GM11168 (cell line): ENCODE data around the gene TCEANC2.
"Not testable (repeated sequence)": the region's sequence is repeated elsewhere in the genome, so short reads cannot be mapped to it uniquely, and the experiment has no call there.

Experiments used
- in situ Hi-C: fragments of 300-500 bp; cut with MboI; formaldehyde crosslinking; loops from one replicate; pipeline ENCODE4 v1.12.0; 2022; ENCODE audit warnings: low sequenced_read_pairs; ENCODE audit not compliant: unreplicated experiment

TCEANC2 gene

DNA sequence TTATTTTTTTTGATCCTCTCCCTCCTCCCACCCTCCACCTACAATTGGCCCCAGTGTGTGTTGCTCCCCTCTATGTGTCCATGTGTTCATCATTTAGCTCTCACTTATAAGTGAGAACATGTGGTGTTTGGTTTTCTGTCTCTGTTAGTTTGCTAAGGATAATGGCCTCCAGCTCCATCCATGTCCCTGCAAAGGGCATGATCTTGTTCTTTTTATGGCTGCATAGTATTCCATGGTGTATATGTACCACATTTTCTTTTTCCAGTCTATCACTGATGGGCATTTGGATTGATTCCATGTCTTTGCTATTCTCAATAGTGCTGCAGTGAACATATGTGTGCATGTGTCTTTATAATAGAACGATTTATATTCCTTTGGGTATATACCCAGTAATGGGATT, 28.6 kb upstream of the TCEANC2 start:
- in situ Hi-C loops = not testable (repeated sequence)

DNA sequence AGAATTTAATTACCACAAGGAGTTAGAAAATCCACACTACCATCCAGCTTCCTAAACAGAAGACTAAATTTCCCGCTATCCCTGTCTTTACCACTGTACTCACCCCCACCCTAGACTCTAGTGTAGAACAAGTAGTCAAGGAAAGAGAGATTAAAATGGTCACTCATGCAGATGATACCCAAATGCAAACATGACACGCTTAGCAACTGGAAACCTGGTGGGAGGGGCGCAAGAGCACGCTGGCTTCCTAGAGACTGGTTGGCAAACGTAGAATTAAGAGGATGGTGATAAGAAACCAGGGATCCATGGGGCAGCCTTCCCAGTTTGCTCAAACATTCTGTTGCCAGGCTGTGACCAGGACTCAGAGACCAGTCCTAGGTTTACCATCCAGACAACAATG, 25.6 kb upstream of the TCEANC2 start:
- in situ Hi-C loops = no loop called here

DNA sequence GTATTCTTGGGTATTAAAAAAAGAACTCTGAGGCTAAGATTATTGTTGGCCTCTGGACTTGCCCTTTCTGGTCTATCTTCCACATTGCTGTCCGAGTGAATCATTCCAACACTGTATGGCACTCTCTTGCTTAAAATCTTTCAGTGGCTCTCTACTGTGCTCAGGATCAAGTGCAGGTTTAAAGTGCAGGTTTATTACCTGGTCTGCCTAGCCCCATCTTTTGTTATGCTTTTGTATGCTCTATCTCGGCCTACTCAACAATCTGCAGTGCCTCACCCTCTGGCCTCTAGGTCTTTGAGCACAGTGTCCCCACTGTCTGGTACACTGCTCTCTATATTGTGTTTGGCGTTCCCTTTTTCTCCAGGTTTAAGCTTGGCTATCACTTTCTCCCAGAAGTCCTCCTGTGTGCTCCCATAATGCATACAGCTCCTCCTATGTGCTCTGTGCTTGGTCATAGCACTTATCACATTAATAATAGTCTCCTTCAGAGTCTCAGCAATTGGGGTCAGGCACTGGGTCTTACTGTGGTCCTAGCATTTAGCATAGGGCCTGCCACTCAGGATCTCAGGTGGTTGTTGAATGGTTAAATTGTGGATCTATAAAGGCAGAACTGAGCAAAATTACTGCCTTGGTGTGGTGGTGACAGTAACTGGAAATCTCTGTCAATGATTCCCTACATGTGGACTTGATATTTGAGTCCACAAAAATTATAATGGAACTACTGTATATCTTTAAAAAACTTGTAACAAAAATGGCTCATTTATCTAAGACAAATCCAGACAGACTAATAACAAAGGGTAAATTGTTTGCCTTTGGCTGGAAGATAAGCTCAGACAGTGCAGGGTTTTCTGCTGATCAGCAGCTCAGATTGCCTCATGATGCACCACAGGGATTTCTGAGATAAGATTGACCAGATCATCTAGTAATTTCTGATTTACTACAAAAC, 24.8 kb upstream of the TCEANC2 start:
- in situ Hi-C loops = no loop called here

DNA sequence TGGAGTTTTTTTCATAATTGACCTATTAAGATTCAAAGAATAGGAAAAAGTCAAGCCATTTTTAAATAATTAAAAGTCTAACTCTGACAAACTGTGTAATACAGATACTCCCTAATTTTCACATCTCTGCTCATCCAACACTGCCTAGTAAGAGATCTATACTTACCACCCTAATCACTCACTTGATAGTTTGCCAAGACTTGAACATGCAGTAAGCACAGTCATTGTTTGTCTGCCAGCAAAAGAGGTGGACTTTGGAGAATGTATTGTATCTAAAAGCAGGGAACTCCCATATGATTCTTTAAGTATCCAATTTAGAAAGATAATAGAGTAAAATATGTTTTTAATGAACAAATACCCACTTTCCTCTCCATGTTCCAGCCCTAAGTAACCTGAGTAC, 15.9 kb upstream of the TCEANC2 start:
- in situ Hi-C loops = no loop called here

DNA sequence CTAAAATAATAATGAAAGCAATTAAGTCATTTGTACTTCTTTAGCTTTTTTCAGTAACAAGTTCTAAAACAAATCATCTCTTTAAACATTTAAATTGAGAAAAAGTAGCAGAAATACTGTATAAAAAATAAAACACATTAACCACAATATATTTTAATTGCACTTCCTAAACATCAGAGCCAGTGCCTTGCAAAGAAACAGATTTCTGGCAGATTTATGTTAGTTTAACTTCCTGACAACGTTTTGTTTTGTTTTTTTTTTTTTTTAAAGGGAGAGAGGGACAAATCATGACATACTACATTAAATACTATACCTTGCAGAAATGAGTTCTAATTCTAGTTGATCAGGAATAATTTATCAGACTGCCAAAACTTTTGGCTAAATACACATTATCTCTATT, 11.6 kb upstream of the TCEANC2 start:
- in situ Hi-C loops = no loop called here

DNA sequence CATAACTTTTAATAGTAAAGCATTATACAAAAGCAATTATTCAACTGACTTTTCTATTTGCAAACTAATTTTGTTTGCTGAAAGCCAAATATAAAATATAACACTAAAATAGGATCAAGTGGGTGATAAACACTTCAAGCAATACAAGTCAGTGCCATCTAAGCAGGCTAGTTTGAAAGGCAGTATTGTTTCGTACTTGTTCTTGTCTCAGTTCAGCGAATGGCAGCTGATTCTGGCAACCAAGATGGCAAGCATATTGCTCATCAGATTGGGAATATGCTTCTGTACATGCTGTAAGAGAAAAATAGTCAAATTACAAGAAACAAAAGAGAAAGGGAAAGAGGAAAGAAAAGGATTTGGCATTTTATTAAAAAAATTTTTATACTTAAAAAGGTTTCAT, 7.9 kb upstream of the TCEANC2 start:
- in situ Hi-C loops = no loop called here

DNA sequence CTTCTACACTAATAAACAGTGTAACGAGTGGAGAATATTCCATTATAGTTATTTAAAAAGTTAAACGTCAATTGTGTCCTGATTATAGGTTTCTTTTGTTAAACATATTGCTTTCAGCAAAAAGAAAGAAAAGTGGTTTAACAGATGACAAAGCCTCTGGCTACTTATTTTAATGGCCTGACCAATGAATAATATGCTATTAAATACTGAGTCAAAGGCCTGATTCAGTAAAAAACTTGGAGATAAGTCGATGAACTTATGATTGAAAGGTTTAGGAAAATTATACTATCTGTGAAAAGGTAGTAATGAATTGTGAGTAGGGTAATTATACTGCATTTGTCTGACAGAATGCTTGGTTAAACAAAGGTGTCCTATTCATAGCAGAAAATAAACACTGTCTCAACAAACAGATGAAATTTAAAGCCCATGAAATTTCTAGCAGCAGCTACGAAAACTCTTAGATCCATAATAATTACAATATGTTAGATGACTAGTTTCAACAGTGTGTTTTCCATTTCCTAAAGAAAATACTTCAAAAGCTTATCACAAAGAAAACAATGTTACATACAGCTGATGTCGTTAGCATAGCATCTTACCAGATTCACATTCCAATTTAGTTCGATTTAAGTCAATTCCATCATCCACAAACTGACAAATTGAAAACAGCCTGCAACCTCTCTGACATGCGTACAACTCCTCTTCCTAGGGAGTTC, 6.6 kb upstream of the TCEANC2 start:
- in situ Hi-C loops = no loop called here

DNA sequence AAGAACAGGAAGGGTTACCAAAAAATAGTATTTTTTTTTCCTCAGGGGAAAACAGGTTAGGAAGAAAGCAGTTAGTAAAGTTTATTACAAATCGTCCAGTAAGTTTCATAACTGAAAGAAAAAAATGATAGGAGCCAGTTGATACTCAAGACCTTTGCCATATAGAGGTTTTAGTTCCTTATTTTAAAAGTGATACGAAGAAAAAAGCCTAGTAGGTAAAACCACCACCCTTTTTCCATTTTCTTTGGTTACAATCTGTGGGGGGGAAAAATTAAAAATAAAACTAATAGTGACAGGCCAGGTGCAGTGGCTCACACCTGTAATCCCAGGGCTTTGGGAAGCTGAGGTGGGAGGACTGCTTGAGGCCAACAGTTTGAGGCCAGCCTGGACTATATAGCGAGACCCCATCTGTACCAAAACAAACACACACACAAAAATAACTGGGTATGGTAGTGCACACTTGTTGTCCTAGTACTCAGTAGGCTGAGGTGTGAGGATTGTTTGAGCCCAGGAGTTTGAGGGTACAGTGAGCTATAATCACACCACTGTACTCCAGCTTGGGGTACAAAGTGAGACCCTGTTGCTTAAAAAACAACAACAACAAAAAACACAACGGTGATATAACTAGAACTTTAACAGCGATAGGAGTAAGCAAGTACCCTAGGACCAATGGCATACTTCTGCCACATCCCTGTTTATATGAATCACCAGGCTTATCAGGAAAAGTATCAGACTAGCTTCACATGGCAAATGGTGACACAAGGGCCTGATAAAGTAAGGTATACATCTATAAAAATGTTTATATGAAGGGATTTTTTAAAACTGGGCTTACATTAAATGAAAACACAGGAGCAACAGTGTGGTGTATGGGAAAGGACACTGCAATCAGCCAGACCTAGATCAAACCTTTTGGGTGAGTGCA, 5.8 kb upstream of the TCEANC2 start:
- in situ Hi-C loops = no loop called here

DNA sequence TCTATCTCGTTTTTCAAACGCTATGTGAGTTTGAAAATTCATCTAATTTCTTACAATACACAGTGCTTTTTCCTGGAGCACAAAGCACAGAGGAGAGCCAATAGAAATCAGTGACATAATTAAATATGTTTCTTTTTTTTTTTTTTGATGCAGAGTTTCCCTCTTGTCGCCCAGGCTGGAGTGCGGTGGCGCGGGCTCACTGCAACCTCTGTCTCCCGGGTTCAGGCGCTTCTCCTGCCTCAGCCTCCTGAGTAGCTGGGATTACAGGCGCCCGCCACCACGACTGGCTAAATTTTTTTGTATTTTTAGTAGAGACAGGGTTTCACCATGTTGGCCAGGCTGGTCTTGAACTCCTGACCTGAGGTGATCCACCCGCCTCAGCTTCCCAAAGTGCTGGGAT, 3.0 kb upstream of the TCEANC2 start:
- in situ Hi-C loops = not testable (repeated sequence)

DNA sequence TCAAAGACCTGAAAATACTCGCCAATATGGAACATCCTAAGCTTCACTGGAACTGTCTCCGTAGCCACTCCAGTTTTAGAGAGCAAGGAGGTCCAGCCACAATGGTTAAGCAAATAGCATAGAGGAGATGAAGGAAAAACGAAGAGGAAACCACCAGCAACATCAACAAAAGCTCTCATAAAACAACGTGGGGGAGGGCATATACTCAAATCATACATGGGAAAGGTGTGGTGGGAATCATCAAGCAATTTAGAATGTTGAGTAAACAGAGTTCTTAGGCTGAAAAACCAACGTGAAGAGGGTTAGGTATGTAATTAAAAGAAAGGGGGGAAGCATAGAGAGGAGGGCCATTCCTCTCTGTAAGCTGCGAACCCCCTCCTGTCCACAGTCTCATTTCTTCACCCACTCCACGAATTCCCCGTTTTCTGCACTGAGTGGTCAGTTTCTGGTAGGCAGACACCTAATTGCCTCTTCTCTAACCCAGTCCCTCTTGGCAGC, 1.4 kb upstream of the TCEANC2 start:
- in situ Hi-C loops = no loop called here

DNA sequence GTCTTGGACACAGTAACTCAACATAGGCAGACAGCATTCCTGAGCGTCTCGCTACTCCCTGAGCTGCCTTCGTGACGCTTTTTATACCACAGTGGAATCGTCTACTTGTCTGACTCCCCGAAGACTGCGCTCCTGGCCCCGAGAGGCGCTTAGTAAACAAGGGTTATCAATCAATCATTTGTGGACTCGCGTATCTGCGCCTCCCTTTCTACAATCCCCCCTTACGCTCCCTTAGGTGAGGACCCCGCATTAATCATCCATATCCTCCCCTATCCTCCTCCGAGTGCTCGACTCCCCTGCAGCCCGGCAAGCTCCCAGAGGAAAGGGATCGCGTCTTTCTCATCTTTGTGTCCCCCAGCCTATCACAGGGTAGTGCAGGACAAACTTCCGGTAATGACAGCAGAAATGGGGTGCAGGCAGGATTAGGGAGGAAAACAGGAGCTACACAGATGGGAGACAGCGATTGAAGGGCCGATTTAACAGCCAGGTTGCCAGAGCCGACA, 926 bp upstream of the TCEANC2 start:
- in situ Hi-C loops = no loop called here

DNA sequence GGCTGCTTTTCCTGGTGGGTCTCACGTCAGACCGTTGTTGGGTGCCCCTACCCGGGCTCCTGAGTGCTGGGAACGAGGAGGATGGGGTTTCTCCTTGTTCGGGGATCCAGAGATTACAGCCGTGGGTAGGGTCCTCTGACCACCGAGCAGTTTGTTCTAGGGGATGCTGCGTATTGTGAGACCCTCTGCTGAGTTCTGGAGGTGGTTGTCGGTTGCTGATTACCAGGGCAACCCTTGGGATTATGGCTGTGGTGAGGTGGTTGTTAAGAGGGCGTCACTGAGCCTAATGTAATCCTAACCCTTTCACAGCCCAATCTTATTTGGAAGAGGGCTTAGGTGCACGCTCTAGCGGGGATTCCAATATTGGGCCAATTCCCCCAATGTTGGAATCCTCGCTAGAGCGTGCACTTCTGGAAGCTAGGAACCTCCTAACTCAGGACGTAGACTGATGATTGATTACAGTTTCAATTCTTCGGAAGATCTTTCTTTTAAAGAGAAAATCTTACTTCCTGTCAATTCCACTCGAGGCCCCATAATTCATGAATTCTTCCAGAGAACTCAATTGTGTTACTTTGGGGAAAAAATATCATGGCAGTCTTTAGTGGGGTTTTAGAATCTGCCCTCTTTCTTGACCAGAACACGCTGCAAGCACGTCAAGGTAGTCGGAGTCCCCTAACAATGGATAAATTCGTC, 483 bp downstream of the TCEANC2 start:
- in situ Hi-C loops = no loop called here

DNA sequence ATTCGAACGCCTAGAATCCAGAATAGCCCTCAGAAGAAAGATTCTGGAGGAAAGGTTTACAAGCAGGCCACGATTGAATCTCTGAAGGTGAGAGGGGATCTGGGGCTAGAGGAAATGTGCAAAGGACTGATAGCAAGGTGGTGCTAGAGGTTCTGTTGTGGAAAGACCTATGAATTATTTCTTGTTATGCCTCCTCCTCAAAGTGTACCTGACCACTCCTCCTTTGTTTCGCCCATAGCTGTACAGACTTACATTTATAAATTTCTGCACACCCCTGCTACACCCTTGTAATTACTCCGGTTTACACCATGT, 986 bp downstream of the TCEANC2 start:
- in situ Hi-C loops = no loop called here

DNA sequence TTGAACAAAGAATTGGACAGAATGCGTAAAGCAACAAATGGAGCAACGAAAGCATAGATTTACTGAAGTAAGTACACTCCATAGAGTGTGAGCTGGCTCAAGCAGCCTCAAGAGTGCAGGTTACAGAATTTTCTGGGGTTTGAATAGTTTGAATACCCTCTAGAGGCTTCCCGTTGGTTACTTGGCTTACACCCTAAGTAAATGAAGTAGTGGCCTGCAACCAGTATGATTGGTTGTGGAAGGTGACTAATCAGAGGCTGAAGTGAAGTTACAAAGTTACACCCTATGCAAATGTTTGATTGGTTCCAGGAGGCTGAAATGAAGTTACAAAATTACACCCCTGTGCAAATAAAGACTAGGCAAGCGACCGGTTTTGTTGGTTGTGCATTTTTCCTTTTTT, 10.9 kb downstream of the TCEANC2 start:
- in situ Hi-C loops = no loop called here

DNA sequence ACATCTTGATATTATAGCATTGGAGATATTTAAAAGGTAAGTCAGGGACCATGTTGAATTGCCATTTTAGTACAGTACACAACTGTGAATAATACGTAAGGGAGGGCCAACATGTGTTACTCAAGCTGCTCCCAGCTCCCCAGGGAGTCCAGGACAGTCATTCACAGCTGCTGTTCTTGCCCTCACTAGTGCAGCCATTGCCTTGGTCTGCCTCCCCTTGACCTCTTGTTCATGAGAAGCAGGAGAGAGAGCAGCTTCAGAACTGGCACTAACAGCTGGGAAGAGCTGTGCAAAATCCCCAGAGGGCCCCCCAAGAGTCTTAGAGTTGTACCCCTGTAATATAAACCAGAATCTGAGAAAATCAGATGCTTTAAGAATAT, 16.4 kb downstream of the TCEANC2 start:
- in situ Hi-C loops = no loop called here

DNA sequence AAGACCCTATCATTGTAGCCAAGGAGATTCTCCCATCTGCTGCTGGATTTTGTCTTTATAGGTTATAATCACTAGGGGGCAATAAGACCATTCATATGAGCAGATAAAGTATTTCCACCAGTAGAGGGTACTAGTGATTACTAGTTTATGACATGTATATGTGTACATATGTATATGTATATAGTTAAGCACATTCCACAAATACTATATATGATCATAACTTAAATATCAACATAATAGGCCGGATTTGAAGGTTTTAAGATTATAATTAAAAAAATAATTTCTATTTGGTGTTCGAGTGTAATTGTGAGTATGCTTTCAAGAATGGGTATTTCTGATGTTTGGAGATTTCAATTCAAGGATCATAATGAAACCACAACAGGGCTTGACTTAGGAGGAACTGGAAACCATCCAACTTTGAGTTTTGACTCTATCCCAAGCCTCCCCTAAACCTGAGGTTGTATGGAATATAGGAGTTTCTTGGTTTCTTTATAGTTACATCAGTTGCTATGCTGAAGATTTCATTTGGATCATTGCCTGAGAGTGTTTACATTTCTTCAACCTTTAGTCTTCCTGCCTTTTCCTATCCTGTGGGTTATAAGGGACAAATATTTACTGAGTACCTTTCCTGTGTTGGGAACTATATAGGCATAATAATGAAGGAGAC, 16.9 kb downstream of the TCEANC2 start:
- in situ Hi-C loops = no loop called here

DNA sequence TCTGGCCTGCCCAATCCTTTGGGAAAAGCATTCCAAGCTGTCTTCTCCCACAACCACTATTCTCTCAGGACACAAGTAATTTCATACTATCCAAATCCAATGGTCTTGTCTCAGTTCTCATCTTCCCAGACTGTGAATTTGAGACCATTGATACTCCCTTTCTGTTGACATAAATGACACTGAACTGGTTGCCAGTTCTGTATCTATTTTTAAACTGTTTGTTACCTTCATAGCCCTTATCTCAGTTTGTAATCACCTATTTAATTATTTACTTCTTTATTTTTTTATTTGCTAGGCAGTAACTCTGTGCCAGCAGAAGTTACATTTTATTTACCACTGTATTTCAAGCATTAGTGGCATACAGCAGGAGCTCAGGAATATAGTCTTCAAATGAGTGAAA, 24.0 kb downstream of the TCEANC2 start:
- in situ Hi-C loops = no loop called here

DNA sequence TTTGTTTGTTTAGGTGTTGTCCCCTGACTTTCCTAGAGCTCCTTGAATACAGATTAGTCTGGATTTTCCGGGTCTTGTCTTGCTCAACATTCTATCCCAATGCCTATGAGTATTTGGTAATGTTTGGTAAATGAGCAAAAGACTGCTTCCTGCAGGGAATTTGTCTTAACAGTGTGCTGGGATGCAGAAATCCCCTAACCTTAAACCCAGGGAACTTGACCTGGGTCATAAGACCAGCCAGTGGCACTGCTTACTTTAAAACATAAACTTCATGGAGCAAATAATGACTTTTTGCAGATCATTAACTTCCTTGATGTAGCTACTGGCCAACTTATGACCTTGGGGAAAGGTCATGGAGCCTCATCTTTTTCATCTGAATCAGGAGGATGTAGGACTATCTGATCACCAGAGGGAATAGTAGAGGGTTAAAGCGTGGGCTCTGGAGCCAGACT, 27.2 kb downstream of the TCEANC2 start:
- in situ Hi-C loops = no loop called here
